HepG2 (cell line): ENCODE results near the gene PLEKHG5. TPM values are rescaled to one million over a fixed set of nuclear protein-coding genes. Genes with fewer than 3 reads are reported as not detected.

Experiments used
- ATAC-seq: fragments of 200-7000 bp; cut with Tn5 transposase; 3 replicates; pipeline ENCODE4 v1.9.1; 2020; ENCODE audit warnings: mild to moderate bottlenecking, moderate library complexity
- BruUV-seq: library from RNA; stranded (reverse); fragments of 400-500 nt; replicated peaks from 2 replicates; lab custom pipeline; 2021; lab: Mats Ljungman, UMichigan
- CTCF ChIA-PET: fragments of 300-600 bp; formaldehyde crosslinking; extraction: SDS; loops from one replicate; lab custom pipeline; 2021; ENCODE audit warnings: low total read pairs, inconsistent platforms, low intra/inter-chr PET ratio; lab: Yijun Ruan, JAX
- POLR2A ChIA-PET: fragments of 350-600 bp; sonication (Branson Sonifier 250); formaldehyde crosslinking; loops from one replicate; lab custom pipeline; 2020; ENCODE audit warnings: antibody characterized with exemption, inconsistent platforms; lab: Yijun Ruan, JAX
- DNase-seq: peaks from one replicate; pipeline ENCODE4 v3.0.0-alpha.2; 2015; ENCODE audit warnings: low spot score
- FAIRE-seq: peaks from 3 replicates; lab custom pipeline; 2011; peaks lifted over from hg19 to GRCh38; lab: Jason Lieb, UNC
- H2AFZ ChIP-seq: one replicate; pipeline ENCODE4 v1.6.1; 2011; ENCODE audit warnings: low read length, inconsistent platforms
- H3K27ac ChIP-seq: fragments of 300-600 bp; 3 replicates; pipeline ENCODE4 v1.8.0; 2011; ENCODE audit warnings: mixed run types, mild to moderate bottlenecking, mixed read lengths, low read length, inconsistent platforms; ENCODE audit not compliant: insufficient read depth; ENCODE audit errors: extremely low read length
- H3K27me3 ChIP-seq, 2 experiments: fragments of 200-600 bp in 1 of 2; 2 replicates in 1 of 2; 3 replicates in 1 of 2; pipeline versions ENCODE4 v1.6.0 to v1.8.0; 2011; ENCODE audit warnings: low read length in 2 of 2, mild to moderate bottlenecking in 2 of 2, moderate library complexity in 2 of 2, inconsistent platforms in 1 of 2; ENCODE audit not compliant: insufficient read depth in 2 of 2, control insufficient read depth in 1 of 2
- H3K36me3 ChIP-seq, 2 experiments: fragments of 200-600 bp in 1 of 2; replicated peaks in 1 of 2; 2 replicates in 1 of 2; 3 replicates in 1 of 2; pipeline versions ENCODE4 v1.5.1 to v1.8.0; 2011; ENCODE audit warnings: low read length in 2 of 2, inconsistent platforms in 1 of 2; ENCODE audit not compliant: insufficient read depth in 2 of 2, control insufficient read depth in 1 of 2
- H3K4me1 ChIP-seq: 2 replicates; pipeline ENCODE4 v1.5.1; 2012; ENCODE audit warnings: low read length, inconsistent platforms; ENCODE audit not compliant: insufficient read depth
- H3K4me2 ChIP-seq: 2 replicates; pipeline ENCODE4 v1.6.0; 2011; ENCODE audit warnings: low read depth, low read length, inconsistent platforms
- H3K4me3 ChIP-seq, 3 experiments: fragments of 200-600 bp in 1 of 3; sonication (generic), shearing (Covaris generic) in 1 of 3; replicated peaks in 1 of 3; 2 replicates each; pipeline ENCODE4 v1.5.1; 2011 to 2016; ENCODE audit warnings: low read length in 3 of 3, inconsistent platforms in 2 of 3, low read depth in 2 of 3, mild to moderate bottlenecking in 2 of 3, control low read depth in 1 of 3, mixed read lengths in 1 of 3; ENCODE audit not compliant: insufficient read depth in 1 of 3
- H3K79me2 ChIP-seq: one replicate; pipeline ENCODE4 v1.6.1; 2011; ENCODE audit warnings: low read length, inconsistent platforms; ENCODE audit not compliant: insufficient read depth
- H3K9ac ChIP-seq: 2 replicates; pipeline ENCODE4 v1.6.0; 2011; ENCODE audit warnings: mild to moderate bottlenecking, low read depth, low read length, inconsistent platforms; ENCODE audit not compliant: insufficient read depth
- H3K9me3 ChIP-seq: 2 replicates; pipeline ENCODE4 v1.5.1; 2012; ENCODE audit warnings: mild to moderate bottlenecking, low read length
- H4K20me1 ChIP-seq: 2 replicates; pipeline ENCODE4 v1.6.0; 2011; ENCODE audit warnings: inconsistent platforms, mild to moderate bottlenecking, low read length, moderate library complexity; ENCODE audit not compliant: insufficient read depth
- ARID2 ChIP-seq: sonication (generic); formaldehyde crosslinking; IDR thresholded peaks from 2 replicates; pipeline ENCODE4 v1.8.1; 2022; ENCODE audit warnings: mild to moderate bottlenecking, missing genetic modification reagents, borderline replicate concordance
- ATRX ChIP-seq: sonication (generic); formaldehyde crosslinking; IDR thresholded peaks from 2 replicates; pipeline ENCODE4 v1.4.0; 2020; ENCODE audit warnings: missing genetic modification reagents, borderline replicate concordance
- HOXD1 ChIP-seq: sonication (generic); formaldehyde crosslinking; IDR thresholded peaks from 2 replicates; pipeline ENCODE4 v1.5.0; 2020; ENCODE audit warnings: missing genetic modification reagents
- ISL2 ChIP-seq: sonication (generic); formaldehyde crosslinking; IDR thresholded peaks from 2 replicates; pipeline ENCODE4 v1.5.0; 2020; ENCODE audit warnings: missing genetic modification reagents
- MTF2 ChIP-seq: sonication (generic); formaldehyde crosslinking; IDR thresholded peaks from 2 replicates; pipeline ENCODE4 v1.5.0; 2020; ENCODE audit warnings: missing genetic modification reagents, borderline replicate concordance
- MXI1 ChIP-seq: IDR thresholded peaks from 3 replicates; pipeline ENCODE4 v1.6.1; 2012; ENCODE audit warnings: low read depth, low read length, inconsistent platforms, borderline replicate concordance
- NFE2 ChIP-seq: sonication (generic); formaldehyde crosslinking; IDR thresholded peaks from 2 replicates; pipeline ENCODE4 v1.4.0; 2020; ENCODE audit warnings: missing genetic modification reagents
- PHB2 ChIP-seq: fragments of 450-650 bp; IDR thresholded peaks from 2 replicates; pipeline ENCODE4 v1.6.1; 2018; ENCODE audit not compliant: partially characterized antibody
- RFX3 ChIP-seq: IDR thresholded peaks from 2 replicates; pipeline ENCODE4 v1.6.1; 2016; ENCODE audit warnings: missing biosample characterization, missing genetic modification reagents
- SRY ChIP-seq: sonication (generic); formaldehyde crosslinking; IDR thresholded peaks from 2 replicates; pipeline ENCODE4 v1.8.0; 2022; ENCODE audit warnings: mild to moderate bottlenecking, missing genetic modification reagents
- TBL1XR1 ChIP-seq: fragments of 150-350 bp; IDR thresholded peaks from 2 replicates; pipeline ENCODE4 v1.6.1; 2014; ENCODE audit warnings: borderline replicate concordance, low read length; ENCODE audit not compliant: partially characterized antibody
- YEATS2 ChIP-seq: sonication (generic); formaldehyde crosslinking; IDR thresholded peaks from 2 replicates; pipeline ENCODE4 v1.4.0; 2020; ENCODE audit warnings: missing genetic modification reagents, borderline replicate concordance
- ZFP1 ChIP-seq: IDR thresholded peaks from 2 replicates; pipeline ENCODE4 v1.6.1; 2016
- ZFP41 ChIP-seq: sonication (generic); formaldehyde crosslinking; IDR thresholded peaks from 2 replicates; pipeline ENCODE4 v1.4.0; 2020; ENCODE audit warnings: mild to moderate bottlenecking, missing genetic modification reagents, borderline replicate concordance
- ZNF24 ChIP-seq: fragments of 450-650 bp; IDR thresholded peaks from 2 replicates; pipeline ENCODE4 v1.6.1; 2017; ENCODE audit warnings: antibody characterized with exemption, mild to moderate bottlenecking
- ZNF563 ChIP-seq: sonication (generic); formaldehyde crosslinking; IDR thresholded peaks from 2 replicates; pipeline ENCODE4 v1.8.0; 2022; ENCODE audit warnings: mild to moderate bottlenecking, moderate library complexity, missing genetic modification reagents
- ZNF570 ChIP-seq: sonication (generic); formaldehyde crosslinking; IDR thresholded peaks from 2 replicates; pipeline ENCODE4 v1.4.0; 2020; ENCODE audit warnings: mild to moderate bottlenecking, missing genetic modification reagents, borderline replicate concordance
- ZNF644 ChIP-seq: IDR thresholded peaks from 2 replicates; pipeline ENCODE4 v1.6.1; 2016; ENCODE audit warnings: low read depth
- WGBS: methylation state at CpG from one replicate; pipeline ENCODE4 v1.1.6; 2017; ENCODE audit warnings: low lambda C conversion rate; 5-methylcytosine and 5-hydroxymethylcytosine counted together
- in situ Hi-C: cut with HindIII; loops from 2 replicates; pipeline ENCODE4 v1.10.0; 2017; ENCODE audit warnings: low pct_unique_long_range_greater_than_20kb; ENCODE audit not compliant: extremely low pct_ligation_motif_present
- intact Hi-C: fragments of 100-400 bp; cut with micrococcal nuclease; formaldehyde crosslinking; loops from one replicate; pipeline ENCODE4 v1.10.0; 2022; ENCODE audit not compliant: unreplicated experiment
- polyA plus RNA-seq, 8 experiments: library from polyadenylated mRNA; depleted of rRNA in 3 of 8; stranded (reverse) in 7 of 8; unstranded in 1 of 8; fragments of >200 nt; fragmentation: Illumina TruSeq in 4 of 8; extraction: Trizol in 4 of 8; gene quantifications; 2 replicates each; pipeline versions ENCODE4 v1.2.1 to v1.2.3, GENCODE V29; 2011 to 2016; ENCODE audit warnings: low read depth in 4 of 8, missing spikeins in 1 of 8, mixed read lengths in 1 of 8; ENCODE audit not compliant: insufficient read depth in 1 of 8
- total RNA-seq, 5 experiments: library from RNA; depleted of rRNA; stranded (reverse); fragments of >200 nt; fragmentation: Illumina TruSeq; extraction: Trizol; gene quantifications; 2 replicates each; pipeline ENCODE4 v1.2.3, GENCODE V29; 2016; ENCODE audit warnings: low read depth in 1 of 5
- TF ChIP-seq, protein P1 (sequence below): sonication (generic); IDR thresholded peaks from 2 replicates; pipeline ENCODE4 v1.6.1; 2016; ENCODE audit warnings: low read depth, borderline replicate concordance
- TF ChIP-seq, protein P2 (sequence below): sonication (generic); formaldehyde crosslinking; IDR thresholded peaks from 2 replicates; pipeline ENCODE4 v1.5.1; 2020; ENCODE audit warnings: missing genetic modification reagents, mild to moderate bottlenecking, borderline replicate concordance

PLEKHG5 gene
- total and polyA plus RNA-seq, 2 of the 13 experiments (the other 11 are each of a cell fraction or from before 2014, with no cell fraction given) = 1.9 to 3.5 TPM

DNA sequence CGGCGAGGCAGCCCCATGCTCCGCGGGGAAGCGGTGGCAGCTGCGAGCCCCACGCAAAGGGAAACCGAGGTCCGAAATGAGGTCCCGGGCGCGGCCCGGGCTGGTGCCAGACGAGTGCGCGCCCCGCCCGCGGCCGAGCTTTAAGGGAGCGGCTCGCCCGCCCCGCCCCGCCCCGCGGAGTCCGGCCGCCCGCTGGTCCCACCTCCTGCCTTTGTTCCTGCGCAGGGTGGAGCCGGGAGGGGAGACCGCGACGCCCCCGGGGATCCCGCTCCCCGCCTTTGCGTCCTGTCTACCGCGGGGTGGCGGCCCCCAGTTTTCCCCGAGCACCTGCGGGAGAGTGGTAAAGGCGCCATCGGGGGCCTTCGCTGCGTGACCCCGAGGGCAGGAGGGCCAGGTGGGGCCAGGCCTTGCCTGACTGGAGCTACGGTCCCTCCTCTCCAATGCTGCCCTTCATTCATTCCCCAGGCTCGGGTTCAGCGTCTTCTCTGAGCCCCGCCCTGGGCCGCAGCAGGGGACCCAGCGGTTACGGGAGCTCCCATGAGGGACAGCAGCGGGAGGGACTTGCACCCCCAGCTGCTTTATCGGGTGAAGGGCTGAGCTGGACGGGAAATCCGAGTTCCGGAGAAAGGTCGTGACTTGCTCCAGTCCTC, 71.5 kb downstream of the PLEKHG5 start, which contains the start of gene HES2 (continued):
- TF ChIP-seq YEATS2 (CRISPR knock-in tag) (no peak), TBL1XR1 (no peak), ZFP1 (CRISPR knock-in tag) (no peak), NFE2 (no peak), HOXD1 (CRISPR knock-in tag) (no peak), MTF2 (CRISPR knock-in tag) (peak; percentile 71; the same call in 1 of the 2 replicates), ZNF570 (CRISPR knock-in tag) (no peak), ZFP41 (CRISPR knock-in tag) (no peak), ZNF24 (no peak), MXI1 (no peak), SRY (CRISPR knock-in tag) (no peak), ZNF563 (CRISPR knock-in tag) (no peak)
- TF ChIP-seq, protein P1, sequence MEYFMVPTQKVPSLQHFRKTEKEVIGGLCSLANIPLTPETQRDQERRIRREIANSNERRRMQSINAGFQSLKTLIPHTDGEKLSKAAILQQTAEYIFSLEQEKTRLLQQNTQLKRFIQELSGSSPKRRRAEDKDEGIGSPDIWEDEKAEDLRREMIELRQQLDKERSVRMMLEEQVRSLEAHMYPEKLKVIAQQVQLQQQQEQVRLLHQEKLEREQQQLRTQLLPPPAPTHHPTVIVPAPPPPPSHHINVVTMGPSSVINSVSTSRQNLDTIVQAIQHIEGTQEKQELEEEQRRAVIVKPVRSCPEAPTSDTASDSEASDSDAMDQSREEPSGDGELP = no peak

DNA sequence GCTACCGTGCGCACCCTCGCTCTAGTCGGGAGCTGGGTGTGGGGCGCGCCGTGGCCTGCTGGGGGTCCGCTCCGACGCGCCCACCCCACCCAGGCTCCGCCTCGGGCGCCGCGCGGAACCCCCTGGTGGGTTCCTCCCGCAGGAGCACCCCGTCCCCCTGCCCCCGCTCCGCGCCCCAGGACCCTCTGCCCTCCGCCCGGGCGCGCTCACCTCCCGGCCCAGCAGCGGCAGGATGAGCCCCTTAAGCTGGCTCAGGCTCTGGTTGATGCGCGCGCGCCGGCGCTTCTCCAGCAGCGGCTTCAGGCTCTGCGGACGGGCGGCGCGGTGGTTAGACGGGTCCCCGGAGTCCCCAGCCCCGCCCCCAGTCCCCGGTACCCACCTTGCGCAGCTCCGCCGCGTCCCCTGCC, 72.1 kb downstream of the PLEKHG5 start:
- no peak for ATAC-seq
- Histone ChIP-seq H3K9me3 (no peaks in the 10 kb centered on the region), H3K79me2 (no peaks in the 10 kb centered on the region), H3K4me3 (peak overlapping the region in 2 of 3 experiments; percentile 16 to 60; a peak in 2 of 6 replicates), H3K4me1 (peaks cover 37% of the 10 kb centered on the region), H3K27ac (no peak overlapping the region), H3K36me3 (no peaks in the 10 kb centered on the region), H3K9ac (no peak overlapping the region), H3K27me3 (peaks cover 26 to 93% of the 10 kb centered on the region in 2 experiments), H4K20me1 (no peaks in the 10 kb centered on the region), H2AFZ (no peak overlapping the region), H3K4me2 (peak overlapping the region; percentile 62)
- intact Hi-C loops (no loop called here), in situ Hi-C loops (loop anchor here (10.0 kb wide), 1 partner anchor 175 kb away; the partner anchor contains the start of gene HES3)
- FAIRE-seq = no peak
- CTCF ChIA-PET = no interaction called here
- no peak for TF ChIP-seq ISL2 (CRISPR knock-in tag)
- no peak for TF ChIP-seq RFX3 (CRISPR knock-in tag)
- no peak for TF ChIP-seq ZNF644
- TF ChIP-seq ARID2 (CRISPR knock-in tag) = no peak
- TF ChIP-seq ATRX (CRISPR knock-in tag) = no peak
- TF ChIP-seq, protein P2, sequence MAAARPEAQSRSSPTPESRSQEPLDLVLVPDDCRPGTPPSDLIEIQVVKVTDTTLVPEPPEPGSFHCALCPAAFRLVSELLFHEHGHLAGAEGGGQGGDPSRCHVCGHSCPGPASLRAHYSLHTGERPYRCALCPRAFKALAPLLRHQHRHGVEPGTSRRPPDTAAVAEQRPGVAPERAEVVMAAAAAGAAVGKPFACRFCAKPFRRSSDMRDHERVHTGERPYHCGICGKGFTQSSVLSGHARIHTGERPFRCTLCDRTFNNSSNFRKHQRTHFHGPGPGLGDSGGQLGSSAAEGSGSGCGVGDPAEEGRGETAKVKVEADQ = no peak
- TF ChIP-seq PHB2 = no peak
- POLR2A ChIA-PET = no interaction called here
- BruUV-seq = no TSS peak
- no peak for DNase-seq
- WGBS = no CpG with 5 or more reads among the region's 48 CpGs
